ENCODE results near the gene RAB33A. TPM values are rescaled to one million over a fixed set of nuclear protein-coding genes. Genes with fewer than 3 reads are reported as not detected.

Gene RAB33A
- total RNA-seq, 2 experiments from 2014 or later = 28.2 to 28.8 TPM

- POLR2A ChIA-PET = no interaction called here
- no peak overlapping the region for H3K27ac Mint-ChIP-seq
- CTCF ChIA-PET = interaction anchor here (1.0 to 1.6 kb wide), 3 partner anchors 11 to 109 kb away, joined by 3 to 4 read pairs (median 3); no protein-coding TSS in a partner anchor
- H3K4me3 Mint-ChIP-seq = no peak overlapping the region
- ATAC-seq = no peak
- H3K27me3 Mint-ChIP-seq = no peaks in the 10 kb centered on the region
- DNase-seq = no peak
- H3K4me1 Mint-ChIP-seq (ENCODE audit: low read depth) = no peaks in the 10 kb centered on the region
- intact Hi-C loops (cut with micrococcal nuclease) = no loop called here
- no peaks in the 10 kb centered on the region for H3K9me3 Mint-ChIP-seq
- TF ChIP-seq CTCF (IDR thresholded peaks at IDR 0.05) = no peak
- H3K36me3 Mint-ChIP-seq (ENCODE audit: low read depth) = peaks cover 18% of the 10 kb centered on the region
These were observed 35.3 kb upstream of the RAB33A start for GRCh38 chrX:130136496-130136895.

- TF ChIP-seq CTCF (IDR thresholded peaks at IDR 0.05) = no peak
- Mint-ChIP-seq H3K27me3 (no peaks in the 10 kb centered on the region), H3K4me1 (ENCODE audit: low read depth) (no peaks in the 10 kb centered on the region), H3K27ac (no peak overlapping the region), H3K9me3 (no peaks in the 10 kb centered on the region), H3K4me3 (no peak overlapping the region), H3K36me3 (ENCODE audit: low read depth) (peaks cover 22% of the 10 kb centered on the region)
- ChIA-PET CTCF (interaction anchor here (1.0 to 1.6 kb wide), 3 partner anchors 11 to 109 kb away, joined by 3 to 4 read pairs (median 3); no protein-coding TSS in a partner anchor), POLR2A (no interaction called here)
- DNase-seq = no peak
- intact Hi-C loops (cut with micrococcal nuclease) = no loop called here
- ATAC-seq = no peak
These were observed 34.8 kb upstream of the RAB33A start for GRCh38 chrX:130136961-130137360.

- Mint-ChIP-seq H3K4me1 (ENCODE audit: low read depth) (no peaks in the 10 kb centered on the region), H3K27me3 (no peaks in the 10 kb centered on the region), H3K4me3 (no peak overlapping the region), H3K27ac (no peak overlapping the region), H3K9me3 (no peaks in the 10 kb centered on the region), H3K36me3 (ENCODE audit: low read depth) (peaks cover 28% of the 10 kb centered on the region)
- ChIA-PET POLR2A (no interaction called here), CTCF (interaction anchor here (1.1 to 2.4 kb wide), 3 partner anchors 26 to 60 kb away, joined by 3 to 8 read pairs (median 3); partner anchors contain the start of gene AIFM1)
- ATAC-seq = no peak
- intact Hi-C loops (cut with micrococcal nuclease) = no loop called here
- DNase-seq = no peak
- no peak for TF ChIP-seq CTCF (IDR thresholded peaks at IDR 0.05)
These were observed 32.1 kb upstream of the RAB33A start for GRCh38 chrX:130139474-130140201.

GRCh38 chrX:130144509-130144908, 27.3 kb upstream of the RAB33A start:
- intact Hi-C loops (cut with micrococcal nuclease) = no loop called here
- Mint-ChIP-seq H3K9me3 (no peaks in the 10 kb centered on the region), H3K27ac (no peak overlapping the region)

More at GRCh38 chrX:130144509-130144908, 27.3 kb upstream of the RAB33A start:
- no peak for TF ChIP-seq CTCF (IDR thresholded peaks at IDR 0.05)
- Mint-ChIP-seq H3K36me3 (ENCODE audit: low read depth) (peaks cover 28% of the 10 kb centered on the region), H3K4me3 (no peak overlapping the region), H3K27me3 (no peaks in the 10 kb centered on the region), H3K4me1 (ENCODE audit: low read depth) (no peaks in the 10 kb centered on the region)
- ATAC-seq (no peak), DNase-seq (no peak)
- ChIA-PET CTCF (no interaction called here), POLR2A (no interaction called here)
